Neural progenitor cell (in vitro differentiated cells): ENCODE measurements around the gene LSM11. TPM values are rescaled to one million over a fixed set of nuclear protein-coding genes. Genes with fewer than 3 reads are reported as not detected.

Source experiments
- DNase-seq: peaks from one replicate; pipeline ENCODE4 v3.0.0-alpha.2; 2016; ENCODE audit warnings: low spot score
- H2AFZ ChIP-seq: fragments of 200-600 bp; sonication (generic); replicated peaks from 2 replicates; pipeline ENCODE4 v1.6.1; 2016; ENCODE audit warnings: antibody characterized with exemption
- H3F3A ChIP-seq: fragments of 200-600 bp; sonication (generic); 2 replicates; pipeline ENCODE4 v1.6.1; 2016; ENCODE audit warnings: antibody characterized with exemption, low read depth
- H3K27ac ChIP-seq: fragments of 200-600 bp; sonication (generic); 2 replicates; pipeline ENCODE4 v1.5.1; 2016; ENCODE audit warnings: mild to moderate bottlenecking
- H3K27me3 ChIP-seq: fragments of 200-600 bp; sonication (generic); 2 replicates; pipeline ENCODE4 v1.6.1; 2016; ENCODE audit warnings: mild to moderate bottlenecking, moderate library complexity
- H3K36me3 ChIP-seq: fragments of 200-600 bp; sonication (generic); 2 replicates; pipeline ENCODE4 v1.5.1; 2016
- H3K4me1 ChIP-seq: fragments of 200-600 bp; sonication (generic); 2 replicates; pipeline ENCODE4 v1.6.1; 2016; ENCODE audit warnings: mixed run types
- H3K4me2 ChIP-seq: fragments of 200-600 bp; sonication (generic); 2 replicates; pipeline ENCODE4 v1.6.1; 2016
- H3K4me3 ChIP-seq: fragments of 200-600 bp; sonication (generic); 2 replicates; pipeline ENCODE4 v1.5.1; 2016
- H3K79me2 ChIP-seq: fragments of 200-600 bp; sonication (generic); 2 replicates; pipeline ENCODE4 v1.6.1; 2016; ENCODE audit warnings: low read depth
- H3K9ac ChIP-seq: fragments of 200-600 bp; sonication (generic); 2 replicates; pipeline ENCODE4 v1.6.1; 2016
- H3K9me3 ChIP-seq: fragments of 200-600 bp; sonication (generic); 2 replicates; pipeline ENCODE4 v1.5.1; 2016; ENCODE audit warnings: low read depth
- H4K20me1 ChIP-seq: fragments of 200-600 bp; sonication (generic); 2 replicates; pipeline ENCODE4 v1.6.1; 2016; ENCODE audit warnings: low read depth
- H3K27ac Mint-ChIP-seq: 3 replicates; pipeline ENCODE4 v1.8.0; 2021; ENCODE audit warnings: mixed read lengths
- H3K27me3 Mint-ChIP-seq: 2 replicates; pipeline ENCODE4 v1.8.0; 2022; ENCODE audit warnings: low read depth, mild to moderate bottlenecking, inconsistent platforms, moderate library complexity, mixed read lengths; ENCODE audit not compliant: insufficient read depth
- H3K36me3 Mint-ChIP-seq: 3 replicates; pipeline ENCODE4 v1.8.0; 2021; ENCODE audit warnings: mixed read lengths
- H3K4me1 Mint-ChIP-seq: 3 replicates; pipeline ENCODE4 v1.8.0; 2021; ENCODE audit warnings: mixed read lengths
- H3K4me3 Mint-ChIP-seq: 3 replicates; pipeline ENCODE4 v1.8.0; 2021; ENCODE audit warnings: mild to moderate bottlenecking, moderate library complexity, mixed read lengths
- H3K9me3 Mint-ChIP-seq: 3 replicates; pipeline ENCODE4 v1.8.0; 2020; ENCODE audit warnings: mixed read lengths
- EZH2 ChIP-seq: fragments of 200-600 bp; sonication (generic); IDR thresholded peaks from 2 replicates; pipeline ENCODE4 v1.6.1; 2017; ENCODE audit warnings: antibody characterized with exemption, mild to moderate bottlenecking, moderate library complexity
- EZH2phosphoT487 ChIP-seq: fragments of 200-600 bp; sonication (generic); IDR thresholded peaks from 2 replicates; pipeline ENCODE4 v1.6.1; 2017; ENCODE audit warnings: antibody characterized with exemption
- total RNA-seq: library from RNA; depleted of rRNA; stranded (reverse); fragments of >200 nt; gene quantifications from 2 replicates; pipeline ENCODE4 v1.2.3, GENCODE V29; 2015; ENCODE audit warnings: low replicate concordance
- TF ChIP-seq, protein P1 (sequence below): fragments of 200-600 bp; sonication (generic); IDR thresholded peaks from 2 replicates; pipeline ENCODE4 v1.5.1; 2017; ENCODE audit warnings: antibody characterized with exemption, mild to moderate bottlenecking

The LSM11 gene
- total RNA-seq, 1 donor from 2014 or later: 13.6 TPM

DNA sequence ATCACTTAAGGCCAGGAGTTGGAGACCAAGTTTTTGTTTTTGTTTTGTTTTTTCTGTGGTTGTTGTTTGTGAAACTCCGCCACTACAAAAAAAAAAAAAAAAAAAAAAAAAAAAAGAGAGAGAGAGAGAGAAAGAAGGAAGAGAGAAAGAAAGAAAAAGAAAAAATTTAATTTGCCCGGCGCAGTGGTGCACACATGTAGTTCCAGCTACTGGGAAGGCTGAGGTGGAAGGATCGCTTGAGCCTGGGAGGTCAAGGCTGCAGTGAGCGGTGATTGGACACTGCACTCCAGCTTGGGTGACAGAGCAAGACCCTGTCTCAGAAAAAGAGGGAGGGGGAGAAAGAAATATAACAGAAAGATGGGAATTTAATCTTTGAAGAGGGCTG, 11.4 kb upstream of the LSM11 start:
- no peaks in the 10 kb centered on the region for H3K27me3 Mint-ChIP-seq
- TF ChIP-seq EZH2phosphoT487 (no peak), EZH2 (no peak)
- TF ChIP-seq, protein P1, sequence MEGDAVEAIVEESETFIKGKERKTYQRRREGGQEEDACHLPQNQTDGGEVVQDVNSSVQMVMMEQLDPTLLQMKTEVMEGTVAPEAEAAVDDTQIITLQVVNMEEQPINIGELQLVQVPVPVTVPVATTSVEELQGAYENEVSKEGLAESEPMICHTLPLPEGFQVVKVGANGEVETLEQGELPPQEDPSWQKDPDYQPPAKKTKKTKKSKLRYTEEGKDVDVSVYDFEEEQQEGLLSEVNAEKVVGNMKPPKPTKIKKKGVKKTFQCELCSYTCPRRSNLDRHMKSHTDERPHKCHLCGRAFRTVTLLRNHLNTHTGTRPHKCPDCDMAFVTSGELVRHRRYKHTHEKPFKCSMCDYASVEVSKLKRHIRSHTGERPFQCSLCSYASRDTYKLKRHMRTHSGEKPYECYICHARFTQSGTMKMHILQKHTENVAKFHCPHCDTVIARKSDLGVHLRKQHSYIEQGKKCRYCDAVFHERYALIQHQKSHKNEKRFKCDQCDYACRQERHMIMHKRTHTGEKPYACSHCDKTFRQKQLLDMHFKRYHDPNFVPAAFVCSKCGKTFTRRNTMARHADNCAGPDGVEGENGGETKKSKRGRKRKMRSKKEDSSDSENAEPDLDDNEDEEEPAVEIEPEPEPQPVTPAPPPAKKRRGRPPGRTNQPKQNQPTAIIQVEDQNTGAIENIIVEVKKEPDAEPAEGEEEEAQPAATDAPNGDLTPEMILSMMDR: no peak
- H3K79me2 ChIP-seq: no peaks in the 10 kb centered on the region
- H2AFZ ChIP-seq: peak overlapping the region; percentile 84
- H3K27ac Mint-ChIP-seq: no peak overlapping the region
- H3K4me2 ChIP-seq: peak overlapping the region; percentile 81
- H3K9me3 ChIP-seq: no peaks in the 10 kb centered on the region
- peak overlapping the region; percentile 65 for H3K4me3 ChIP-seq
- peaks cover 8% of the 10 kb centered on the region for H3K4me1 Mint-ChIP-seq
- H3K9me3 Mint-ChIP-seq: no peaks in the 10 kb centered on the region
- H3K36me3 ChIP-seq: no peaks in the 10 kb centered on the region
- no peaks in the 10 kb centered on the region for H3F3A ChIP-seq
- H3K4me3 Mint-ChIP-seq: peak overlapping the region; percentile 99
- H4K20me1 ChIP-seq: no peaks in the 10 kb centered on the region
- no peak for DNase-seq
- H3K36me3 Mint-ChIP-seq: peaks cover 3% of the 10 kb centered on the region
- H3K27me3 ChIP-seq: no peaks in the 10 kb centered on the region
- no peak overlapping the region for H3K27ac ChIP-seq
- no peak overlapping the region for H3K9ac ChIP-seq
- no peaks in the 10 kb centered on the region for H3K4me1 ChIP-seq

DNA sequence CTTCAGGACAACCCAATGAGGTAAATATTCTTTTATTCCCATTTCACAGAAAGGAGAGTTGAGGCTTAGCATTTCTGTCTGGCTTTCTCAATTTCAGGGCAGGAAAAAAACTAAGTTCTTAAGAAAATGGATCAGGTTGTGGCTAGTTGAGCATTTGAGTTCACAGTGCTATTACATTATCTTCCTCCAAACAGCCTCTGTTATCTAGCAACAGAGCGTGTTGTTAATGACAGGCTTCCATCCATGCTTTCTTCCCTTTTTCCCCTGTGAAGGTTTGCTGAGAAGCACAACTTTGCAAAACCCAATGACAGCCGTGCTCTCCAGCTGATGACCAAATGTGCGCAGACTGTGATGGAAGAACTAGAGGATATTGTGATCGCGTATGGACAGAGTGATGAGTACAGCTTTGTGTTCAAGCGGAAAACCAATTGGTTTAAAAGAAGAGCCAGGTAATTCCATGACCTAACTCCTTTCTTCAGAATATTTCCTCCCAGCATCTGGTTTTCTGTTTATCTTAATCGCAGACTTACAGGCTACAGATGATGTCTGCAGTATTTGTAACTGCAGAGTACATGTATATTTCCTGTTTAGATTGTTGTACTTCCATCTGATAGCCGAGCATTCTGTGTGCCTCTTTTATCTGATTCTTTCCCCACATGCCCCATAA, 10.8 kb upstream of the LSM11 start:
- TF ChIP-seq, protein P1: no peak
- TF ChIP-seq EZH2 (no peak), EZH2phosphoT487 (no peak)
- Histone ChIP-seq H3K4me1 (no peaks in the 10 kb centered on the region), H3K36me3 (peaks cover 3% of the 10 kb centered on the region), H3K9ac (no peak overlapping the region), H3F3A (no peaks in the 10 kb centered on the region), H3K9me3 (no peaks in the 10 kb centered on the region), H3K27me3 (no peaks in the 10 kb centered on the region), H2AFZ (no peak overlapping the region), H4K20me1 (no peaks in the 10 kb centered on the region), H3K4me2 (no peak overlapping the region), H3K27ac (no peak overlapping the region), H3K4me3 (no peak overlapping the region), H3K79me2 (no peaks in the 10 kb centered on the region)
- DNase-seq: no peak
- Mint-ChIP-seq H3K4me3 (peak overlapping the region; percentile 99), H3K27ac (no peak overlapping the region), H3K9me3 (no peaks in the 10 kb centered on the region), H3K36me3 (peaks cover 3% of the 10 kb centered on the region), H3K27me3 (no peaks in the 10 kb centered on the region), H3K4me1 (peaks cover 8% of the 10 kb centered on the region)

DNA sequence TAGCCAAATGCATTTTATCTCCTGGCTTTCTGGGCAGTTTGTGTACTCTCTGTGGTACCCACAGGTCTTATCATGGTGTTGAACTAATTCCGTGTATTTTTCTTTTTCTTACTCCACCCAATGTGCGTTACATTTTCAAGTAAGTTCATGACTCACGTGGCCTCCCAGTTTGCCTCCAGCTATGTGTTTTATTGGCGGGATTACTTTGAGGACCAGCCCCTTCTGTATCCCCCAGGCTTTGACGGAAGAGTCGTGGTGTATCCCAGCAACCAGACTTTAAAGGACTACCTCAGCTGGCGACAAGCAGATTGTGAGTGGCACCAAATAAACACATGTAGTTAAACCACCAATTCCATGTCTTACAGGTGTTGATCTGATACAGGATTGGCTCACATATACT, 9.1 kb upstream of the LSM11 start:
- Histone ChIP-seq H3K27me3 (no peaks in the 10 kb centered on the region), H3K36me3 (peaks cover 9% of the 10 kb centered on the region), H3K9me3 (no peaks in the 10 kb centered on the region), H3K4me2 (no peak overlapping the region), H3K27ac (no peak overlapping the region), H2AFZ (no peak overlapping the region), H4K20me1 (no peaks in the 10 kb centered on the region), H3K9ac (no peak overlapping the region), H3K4me3 (no peak overlapping the region), H3K79me2 (no peaks in the 10 kb centered on the region), H3K4me1 (no peaks in the 10 kb centered on the region), H3F3A (no peaks in the 10 kb centered on the region)
- Mint-ChIP-seq H3K27ac (peak overlapping the region; percentile 33), H3K27me3 (no peaks in the 10 kb centered on the region), H3K36me3 (peaks cover 3% of the 10 kb centered on the region), H3K4me3 (no peak overlapping the region), H3K4me1 (peaks cover 8% of the 10 kb centered on the region), H3K9me3 (no peaks in the 10 kb centered on the region)
- TF ChIP-seq, protein P1: no peak
- TF ChIP-seq EZH2 (no peak), EZH2phosphoT487 (no peak)
- DNase-seq: no peak
